Measurements from ENCODE around the gene CARM1. TPM values are rescaled to one million over a fixed set of nuclear protein-coding genes. Genes with fewer than 3 reads are reported as not detected.

Gene CARM1
- polyA plus RNA-seq, 2 of the 4 experiments (the other 2 are of a cell fraction) = 15.2 to 32.2 TPM

DNA sequence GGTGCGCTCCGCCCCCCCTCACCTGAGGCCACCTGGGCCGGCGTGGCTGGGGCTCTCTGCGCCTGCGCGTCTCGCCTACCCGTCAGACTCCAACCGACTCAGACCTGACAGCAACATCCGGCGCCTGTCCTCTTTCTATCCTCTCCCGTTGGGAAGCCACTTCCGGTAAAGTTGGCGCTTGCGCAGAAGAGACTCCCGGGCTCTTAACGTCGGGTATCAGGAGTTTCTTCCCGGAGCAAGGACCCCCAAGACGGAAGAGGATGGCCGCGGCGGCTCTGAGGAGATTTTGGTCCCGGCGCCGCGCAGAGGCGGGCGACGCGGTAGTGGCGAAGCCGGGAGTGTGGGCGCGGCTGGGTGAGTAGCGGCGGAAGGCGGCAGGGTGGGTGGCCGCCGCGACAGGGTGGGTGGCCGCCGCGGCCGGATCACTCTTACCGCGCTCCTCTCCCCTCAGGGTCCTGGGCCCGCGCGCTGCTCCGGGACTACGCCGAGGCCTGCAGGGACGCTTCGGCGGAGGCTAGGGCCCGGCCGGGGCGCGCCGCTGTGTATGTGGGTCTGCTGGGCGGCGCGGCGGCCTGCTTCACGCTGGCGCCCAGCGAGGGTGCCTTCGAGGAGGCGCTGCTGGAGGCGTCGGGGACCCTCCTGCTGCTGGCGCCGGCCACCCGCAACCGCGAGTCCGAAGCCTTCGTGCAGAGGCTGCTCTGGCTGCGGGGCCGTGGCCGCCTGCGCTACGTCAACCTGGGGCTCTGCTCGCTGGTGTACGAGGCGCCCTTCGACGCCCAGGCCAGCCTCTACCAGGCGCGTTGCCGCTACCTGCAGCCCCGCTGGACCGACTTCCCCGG is 57.4 kb downstream of the CARM1 start, which contains the start of the genes TIMM29 and YIPF2 (continued):
- TF ChIP-seq CBX2 (IDR thresholded peaks at IDR 0.05; ENCODE audit: borderline replicate concordance, low read depth) (no peak), NPAS2 (CRISPR knock-in tag; IDR thresholded peaks at IDR 0.05; ENCODE audit: borderline replicate concordance) (no peak)

DNA sequence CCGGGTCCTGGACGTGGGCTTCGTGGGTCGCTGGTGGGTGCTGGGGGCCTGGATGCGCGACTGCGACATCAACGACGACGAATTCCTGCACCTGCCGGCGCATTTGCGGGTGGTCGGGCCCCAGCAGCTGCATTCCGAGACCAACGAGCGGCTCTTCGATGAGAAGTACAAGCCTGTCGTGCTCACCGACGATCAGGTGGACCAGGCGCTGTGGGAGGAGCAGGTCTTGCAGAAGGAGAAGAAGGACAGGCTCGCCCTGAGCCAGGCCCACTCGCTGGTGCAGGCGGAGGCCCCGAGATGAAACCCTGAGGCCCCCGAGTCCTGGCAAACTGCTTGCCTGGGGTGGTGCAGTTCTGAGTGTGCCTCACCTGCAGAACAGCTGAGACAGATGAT is 58.0 kb downstream of the CARM1 start:
- ATAC-seq (no peak), FAIRE-seq (no peak), DNase-seq (ENCODE audit: low read depth in 1 of 2, low spot score in 1 of 2) (no peak)
- 7% methylated on average over 9 of the region's 27 CpGs for WGBS (ENCODE audit: missing lambda C conversion rate)
- Histone ChIP-seq H3K4me2 (peak overlapping the region; percentile 94), H3K27ac (peak overlapping the region; percentile 91 to 97), H3K4me1 (peaks cover 11% of the 10 kb centered on the region; the same call in 2 of the 3 replicates), H3K9me3 (no peaks in the 10 kb centered on the region), H3K4me3 (peak overlapping the region; percentile 100)
- CTCF ChIA-PET = interaction anchor here (0.6 to 2.0 kb wide), 5 partner anchors 11 to 82 kb away, joined by 3 to 12 read pairs (median 3); no protein-coding TSS in a partner anchor
- TF ChIP-seq RNF2 (IDR thresholded peaks at IDR 0.05; ENCODE audit: borderline replicate concordance, low read depth) (no peak), PBX3 (IDR thresholded peaks at IDR 0.05) (no peak), MAFK (IDR thresholded peaks at IDR 0.05; ENCODE audit: partially characterized antibody) (no peak), FOSB (CRISPR knock-in tag; IDR thresholded peaks at IDR 0.05) (no peak), TP53 (CRISPR knock-in tag; IDR thresholded peaks at IDR 0.05) (no peak), BCL3 (IDR thresholded peaks at IDR 0.05) (no peak), HES2 (IDR thresholded peaks at IDR 0.05) (no peak), ESRRA (IDR thresholded peaks at IDR 0.05; ENCODE audit: borderline replicate concordance, low read length) (no peak), HDAC2 (IDR thresholded peaks at IDR 0.05) (no peak), RCOR1 (IDR thresholded peaks at IDR 0.05; ENCODE audit: low read depth, low read length) (no peak), PHF8 (IDR thresholded peaks at IDR 0.05; ENCODE audit: borderline replicate concordance, low read depth) (no peak), EHF (CRISPR knock-in tag; IDR thresholded peaks at IDR 0.05) (no peak), HEYL (CRISPR knock-in tag; IDR thresholded peaks at IDR 0.05) (no peak), MYC (IDR thresholded peaks at IDR 0.05; ENCODE audit: borderline replicate concordance, low read length) (no peak), NPAS2 (CRISPR knock-in tag; IDR thresholded peaks at IDR 0.05; ENCODE audit: borderline replicate concordance) (no peak), E2F6 (IDR thresholded peaks at IDR 0.05; ENCODE audit: borderline replicate concordance, low read depth) (no peak), SREBF2 (IDR thresholded peaks at IDR 0.05) (no peak)
- TF ChIP-seq, protein P1, sequence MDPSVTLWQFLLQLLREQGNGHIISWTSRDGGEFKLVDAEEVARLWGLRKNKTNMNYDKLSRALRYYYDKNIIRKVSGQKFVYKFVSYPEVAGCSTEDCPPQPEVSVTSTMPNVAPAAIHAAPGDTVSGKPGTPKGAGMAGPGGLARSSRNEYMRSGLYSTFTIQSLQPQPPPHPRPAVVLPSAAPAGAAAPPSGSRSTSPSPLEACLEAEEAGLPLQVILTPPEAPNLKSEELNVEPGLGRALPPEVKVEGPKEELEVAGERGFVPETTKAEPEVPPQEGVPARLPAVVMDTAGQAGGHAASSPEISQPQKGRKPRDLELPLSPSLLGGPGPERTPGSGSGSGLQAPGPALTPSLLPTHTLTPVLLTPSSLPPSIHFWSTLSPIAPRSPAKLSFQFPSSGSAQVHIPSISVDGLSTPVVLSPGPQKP (IDR thresholded peaks at IDR 0.05; ENCODE audit: low read depth, low read length) = no peak
- POLR2A ChIA-PET = no interaction called here

All from A549 (cell line).